GM20431 (cell line): ENCODE data around the gene PIK3IP1.

Experiments used
- in situ Hi-C: fragments of 300-500 bp; cut with MseI, MboI; formaldehyde crosslinking; loops from one replicate; pipeline ENCODE4 v1.15.0; 2020; ENCODE audit warnings: low sequenced_read_pairs; ENCODE audit not compliant: unreplicated experiment

PIK3IP1 gene

DNA sequence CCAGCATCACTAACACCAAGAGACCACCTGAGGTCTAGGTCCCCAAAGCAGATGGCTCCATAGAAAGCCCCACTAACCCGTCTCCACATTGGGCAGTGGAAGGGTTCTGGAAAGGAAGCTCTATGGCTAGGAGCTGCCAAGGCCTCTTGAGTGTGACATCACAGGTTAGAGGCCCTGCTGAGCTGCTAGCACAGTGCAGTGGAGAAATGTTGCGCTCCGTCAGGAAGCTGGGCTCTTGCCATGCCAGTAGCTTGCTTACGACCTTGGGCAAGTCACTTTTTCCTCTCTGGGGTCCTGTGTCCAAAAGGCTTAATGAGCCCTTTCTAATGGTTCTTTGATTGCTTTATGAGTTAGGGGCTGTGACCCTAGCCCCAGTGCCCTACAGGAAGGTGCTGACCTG is 10.6 kb downstream of the PIK3IP1 start:
- in situ Hi-C loops: no loop called here

DNA sequence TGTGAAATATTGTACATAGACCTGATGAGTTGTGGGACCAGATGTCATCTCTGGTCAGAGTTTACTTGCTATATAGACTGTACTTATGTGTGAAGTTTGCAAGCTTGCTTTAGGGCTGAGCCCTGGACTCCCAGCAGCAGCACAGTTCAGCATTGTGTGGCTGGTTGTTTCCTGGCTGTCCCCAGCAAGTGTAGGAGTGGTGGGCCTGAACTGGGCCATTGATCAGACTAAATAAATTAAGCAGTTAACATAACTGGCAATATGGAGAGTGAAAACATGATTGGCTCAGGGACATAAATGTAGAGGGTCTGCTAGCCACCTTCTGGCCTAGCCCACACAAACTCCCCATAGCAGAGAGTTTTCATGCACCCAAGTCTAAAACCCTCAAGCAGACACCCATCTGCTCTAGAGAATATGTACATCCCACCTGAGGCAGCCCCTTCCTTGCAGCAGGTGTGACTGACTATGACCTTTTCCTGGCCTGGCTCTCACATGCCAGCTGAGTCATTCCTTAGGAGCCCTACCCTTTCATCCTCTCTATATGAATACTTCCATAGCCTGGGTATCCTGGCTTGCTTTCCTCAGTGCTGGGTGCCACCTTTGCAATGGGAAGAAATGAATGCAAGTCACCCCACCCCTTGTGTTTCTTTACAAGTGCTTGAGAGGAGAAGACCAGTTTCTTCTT is 12.3 kb downstream of the PIK3IP1 start:
- in situ Hi-C loops: no loop called here

DNA sequence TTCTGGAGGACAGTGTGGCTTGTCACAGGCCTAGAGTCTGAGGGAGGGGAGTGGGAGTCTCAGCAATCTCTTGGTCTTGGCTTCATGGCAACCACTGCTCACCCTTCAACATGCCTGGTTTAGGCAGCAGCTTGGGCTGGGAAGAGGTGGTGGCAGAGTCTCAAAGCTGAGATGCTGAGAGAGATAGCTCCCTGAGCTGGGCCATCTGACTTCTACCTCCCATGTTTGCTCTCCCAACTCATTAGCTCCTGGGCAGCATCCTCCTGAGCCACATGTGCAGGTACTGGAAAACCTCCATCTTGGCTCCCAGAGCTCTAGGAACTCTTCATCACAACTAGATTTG is 13.0 kb downstream of the PIK3IP1 start:
- in situ Hi-C loops: no loop called here

DNA sequence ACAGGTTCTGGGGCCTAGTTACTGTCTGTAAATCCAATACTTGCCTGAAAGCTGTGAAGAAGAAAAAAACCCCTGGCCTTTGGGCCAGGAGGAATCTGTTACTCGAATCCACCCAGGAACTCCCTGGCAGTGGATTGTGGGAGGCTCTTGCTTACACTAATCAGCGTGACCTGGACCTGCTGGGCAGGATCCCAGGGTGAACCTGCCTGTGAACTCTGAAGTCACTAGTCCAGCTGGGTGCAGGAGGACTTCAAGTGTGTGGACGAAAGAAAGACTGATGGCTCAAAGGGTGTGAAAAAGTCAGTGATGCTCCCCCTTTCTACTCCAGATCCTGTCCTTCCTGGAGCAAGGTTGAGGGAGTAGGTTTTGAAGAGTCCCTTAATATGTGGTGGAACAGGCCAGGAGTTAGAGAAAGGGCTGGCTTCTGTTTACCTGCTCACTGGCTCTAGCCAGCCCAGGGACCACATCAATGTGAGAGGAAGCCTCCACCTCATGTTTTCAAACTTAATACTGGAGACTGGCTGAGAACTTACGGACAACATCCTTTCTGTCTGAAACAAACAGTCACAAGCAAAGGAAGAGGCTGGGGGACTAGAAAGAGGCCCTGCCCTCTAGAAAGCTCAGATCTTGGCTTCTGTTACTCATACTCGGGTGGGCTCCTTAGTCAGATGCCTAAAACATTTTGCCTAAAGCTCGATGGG is 13.5 kb downstream of the PIK3IP1 start:
- in situ Hi-C loops: no loop called here

DNA sequence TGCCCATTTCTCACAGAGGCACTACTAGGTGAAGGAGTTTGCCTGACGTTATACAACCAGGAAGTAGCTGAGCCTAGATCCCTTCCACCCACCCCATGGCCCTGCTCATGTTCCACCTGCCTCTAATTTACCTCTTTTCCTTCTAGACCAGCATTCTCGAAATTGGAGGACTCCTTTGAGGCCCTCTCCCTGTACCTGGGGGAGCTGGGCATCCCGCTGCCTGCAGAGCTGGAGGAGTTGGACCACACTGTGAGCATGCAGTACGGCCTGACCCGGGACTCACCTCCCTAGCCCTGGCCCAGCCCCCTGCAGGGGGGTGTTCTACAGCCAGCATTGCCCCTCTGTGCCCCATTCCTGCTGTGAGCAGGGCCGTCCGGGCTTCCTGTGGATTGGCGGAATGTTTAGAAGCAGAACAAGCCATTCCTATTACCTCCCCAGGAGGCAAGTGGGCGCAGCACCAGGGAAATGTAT is 14.1 kb downstream of the PIK3IP1 start:
- in situ Hi-C loops: no loop called here

DNA sequence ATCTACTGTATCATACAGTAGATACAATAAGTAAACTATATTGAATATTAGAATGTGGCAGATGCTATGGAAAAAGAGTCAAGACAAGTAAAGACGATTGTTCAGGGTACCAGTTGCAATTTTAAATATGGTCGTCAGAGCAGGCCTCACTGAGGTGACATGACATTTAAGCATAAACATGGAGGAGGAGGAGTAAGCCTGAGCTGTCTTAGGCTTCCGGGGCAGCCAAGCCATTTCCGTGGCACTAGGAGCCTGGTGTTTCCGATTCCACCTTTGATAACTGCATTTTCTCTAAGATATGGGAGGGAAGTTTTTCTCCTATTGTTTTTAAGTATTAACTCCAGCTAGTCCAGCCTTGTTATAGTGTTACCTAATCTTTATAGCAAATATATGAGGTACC is 14.5 kb downstream of the PIK3IP1 start:
- in situ Hi-C loops: no loop called here

DNA sequence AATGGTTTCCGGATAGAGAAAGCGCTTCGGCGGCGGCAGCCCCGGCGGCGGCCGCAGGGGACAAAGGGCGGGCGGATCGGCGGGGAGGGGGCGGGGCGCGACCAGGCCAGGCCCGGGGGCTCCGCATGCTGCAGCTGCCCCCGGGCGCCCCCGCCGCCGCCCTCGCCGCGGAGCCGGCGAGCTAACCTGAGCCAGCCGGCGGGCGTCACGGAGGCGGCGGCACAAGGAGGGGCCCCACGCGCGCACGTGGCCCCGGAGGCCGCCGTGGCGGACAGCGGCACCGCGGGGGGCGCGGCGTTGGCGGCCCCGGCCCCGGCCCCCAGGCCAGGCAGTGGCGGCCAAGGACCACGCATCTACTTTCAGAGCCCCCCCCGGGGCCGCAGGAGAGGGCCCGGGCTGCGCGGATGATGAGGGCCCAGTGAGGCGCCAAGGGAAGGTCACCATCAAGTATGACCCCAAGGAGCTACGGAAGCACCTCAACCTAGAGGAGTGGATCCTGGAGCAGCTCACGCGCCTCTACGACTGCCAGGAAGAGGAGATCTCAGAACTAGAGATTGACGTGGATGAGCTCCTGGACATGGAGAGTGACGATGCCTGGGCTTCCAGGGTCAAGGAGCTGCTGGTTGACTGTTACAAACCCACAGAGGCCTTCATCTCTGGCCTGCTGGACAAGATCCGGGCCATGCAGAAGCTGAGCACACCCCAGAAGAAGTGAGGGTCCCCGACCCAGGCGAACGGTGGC is 15.7 kb downstream of the PIK3IP1 start:
- in situ Hi-C loops: no loop called here

DNA sequence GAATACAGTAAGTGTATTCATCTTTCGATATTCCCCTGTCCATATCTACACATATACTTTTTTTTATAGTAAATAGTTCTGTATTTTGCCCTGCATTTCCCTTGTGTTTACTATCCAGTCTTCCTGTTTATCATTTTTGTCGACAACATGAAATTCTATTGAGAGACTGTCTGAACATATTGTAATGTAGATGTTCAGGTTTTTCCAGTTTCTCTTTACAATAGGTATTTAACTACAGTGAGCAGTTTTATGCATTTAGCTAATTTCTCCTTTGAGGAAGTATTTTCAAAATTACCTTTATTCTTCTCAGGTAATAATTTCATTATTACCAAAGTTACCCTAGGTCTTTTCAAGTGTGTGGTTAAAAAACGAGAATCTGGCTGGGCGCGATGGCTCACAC is 16.7 kb downstream of the PIK3IP1 start:
- in situ Hi-C loops: no loop called here

DNA sequence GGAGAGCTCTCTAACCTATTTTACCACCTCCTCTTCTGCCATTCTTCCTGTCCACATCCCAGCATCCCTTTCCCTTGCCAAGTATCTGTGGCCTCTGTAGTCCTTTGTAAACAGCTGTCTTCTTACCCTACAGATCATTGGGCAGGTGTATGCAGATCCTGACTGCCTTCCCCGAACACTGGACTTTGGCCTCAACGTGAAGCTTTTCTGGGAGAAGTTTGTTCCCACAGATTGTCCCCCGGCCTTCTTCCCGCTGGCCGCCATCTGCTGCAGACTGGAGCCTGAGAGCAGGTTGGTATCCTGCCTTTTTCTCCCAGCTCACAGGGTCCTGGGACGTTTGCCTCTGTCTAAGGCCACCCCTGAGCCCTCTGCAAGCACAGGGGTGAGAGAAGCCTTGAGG is 17.3 kb downstream of the PIK3IP1 start:
- in situ Hi-C loops: no loop called here

DNA sequence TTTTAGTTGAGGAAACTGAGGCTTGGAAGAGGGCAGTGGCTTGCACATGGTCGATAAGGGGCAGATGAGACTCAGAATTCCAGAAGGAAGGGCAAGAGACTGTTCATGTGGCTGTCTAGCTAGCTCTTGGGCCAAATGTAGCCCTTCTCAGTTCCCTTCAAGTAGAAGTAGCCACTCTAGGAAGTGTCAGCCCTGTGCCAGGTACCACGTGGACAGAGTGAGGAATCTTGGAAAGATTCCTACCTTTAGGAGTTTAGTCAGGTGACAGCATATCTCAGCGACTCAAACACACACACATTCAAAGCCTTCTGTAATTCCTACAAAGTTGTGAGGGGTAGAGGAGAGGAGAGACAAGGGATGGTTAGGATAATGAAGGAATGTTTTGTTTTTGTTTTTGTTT is 18.3 kb downstream of the PIK3IP1 start:
- in situ Hi-C loops: no loop called here

DNA sequence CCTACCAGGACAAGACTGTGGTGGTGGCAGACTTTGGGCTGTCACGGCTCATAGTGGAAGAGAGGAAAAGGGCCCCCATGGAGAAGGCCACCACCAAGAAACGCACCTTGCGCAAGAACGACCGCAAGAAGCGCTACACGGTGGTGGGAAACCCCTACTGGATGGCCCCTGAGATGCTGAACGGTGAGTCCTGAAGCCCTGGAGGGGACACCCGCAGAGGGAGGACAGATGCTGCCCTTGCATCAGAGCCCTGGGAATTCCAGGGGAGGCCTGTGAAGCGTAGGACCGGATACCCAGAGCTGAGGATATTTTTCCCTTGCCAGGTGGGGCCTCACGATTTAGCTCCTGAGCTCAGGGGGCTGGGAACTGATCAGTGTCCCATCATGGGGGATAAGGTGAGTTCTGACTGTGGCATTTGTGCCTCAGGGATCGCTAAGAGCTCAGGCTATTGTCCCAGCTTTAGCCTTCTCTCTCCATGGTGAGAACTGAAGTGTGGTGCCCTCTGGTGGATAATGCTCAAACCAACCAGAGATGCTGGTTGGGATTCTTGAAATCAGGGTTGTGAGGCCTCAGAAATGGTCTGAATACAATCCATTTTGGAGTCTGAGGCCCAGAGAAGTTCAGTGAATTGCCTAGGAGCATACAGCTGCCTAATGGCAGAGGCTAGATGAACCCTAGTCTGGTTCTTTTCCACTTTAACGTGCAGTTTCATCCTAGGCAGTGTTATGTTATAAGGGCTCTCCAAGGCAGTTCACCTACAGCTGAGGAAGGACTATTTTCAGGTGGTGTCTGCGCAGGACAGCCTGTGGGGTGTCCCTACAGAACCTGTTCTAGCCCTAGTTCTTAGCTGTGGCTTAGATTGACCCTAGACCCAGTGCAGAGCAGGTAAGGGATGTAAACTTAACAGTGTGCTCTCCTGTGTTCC is 19.5 kb downstream of the PIK3IP1 start:
- in situ Hi-C loops: no loop called here

DNA sequence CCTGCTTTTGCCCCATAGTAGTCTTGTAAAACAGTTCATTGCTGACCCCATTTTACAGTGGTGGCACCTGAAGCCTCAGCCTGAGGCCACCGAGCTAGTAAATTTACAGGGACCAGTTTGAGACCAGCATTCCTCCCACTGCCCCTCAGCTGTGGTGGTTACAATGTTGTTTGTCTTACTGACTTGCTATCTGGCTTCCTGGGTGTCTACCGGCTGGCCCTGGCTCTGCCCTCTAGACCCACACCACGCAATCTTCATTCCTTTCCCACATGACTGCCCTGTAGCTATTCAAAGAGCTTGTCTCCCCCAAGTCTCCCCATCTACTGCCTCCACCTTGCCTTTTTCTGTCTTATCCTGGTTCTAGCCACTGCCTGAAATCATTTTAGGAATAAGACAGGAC is 20.8 kb downstream of the PIK3IP1 start:
- in situ Hi-C loops: no loop called here

DNA sequence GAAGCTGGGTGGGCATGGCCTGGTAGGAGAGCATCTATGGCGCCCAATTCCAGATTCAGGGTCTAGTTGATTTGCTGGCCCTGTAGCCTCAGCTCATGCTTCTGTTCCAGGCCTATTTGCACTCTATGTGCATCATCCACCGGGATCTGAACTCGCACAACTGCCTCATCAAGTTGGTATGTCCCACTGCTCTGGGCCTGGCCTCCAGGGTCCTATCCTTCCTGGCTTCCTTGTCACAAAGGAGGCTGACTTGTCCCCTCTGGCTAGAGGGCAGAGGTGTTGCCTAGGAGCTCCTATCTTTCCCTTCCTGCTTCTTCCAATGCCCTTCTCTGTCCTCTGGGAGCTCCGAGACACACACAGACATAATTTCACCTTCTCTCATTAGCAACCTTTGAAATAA is 21.3 kb downstream of the PIK3IP1 start:
- in situ Hi-C loops: no loop called here

DNA sequence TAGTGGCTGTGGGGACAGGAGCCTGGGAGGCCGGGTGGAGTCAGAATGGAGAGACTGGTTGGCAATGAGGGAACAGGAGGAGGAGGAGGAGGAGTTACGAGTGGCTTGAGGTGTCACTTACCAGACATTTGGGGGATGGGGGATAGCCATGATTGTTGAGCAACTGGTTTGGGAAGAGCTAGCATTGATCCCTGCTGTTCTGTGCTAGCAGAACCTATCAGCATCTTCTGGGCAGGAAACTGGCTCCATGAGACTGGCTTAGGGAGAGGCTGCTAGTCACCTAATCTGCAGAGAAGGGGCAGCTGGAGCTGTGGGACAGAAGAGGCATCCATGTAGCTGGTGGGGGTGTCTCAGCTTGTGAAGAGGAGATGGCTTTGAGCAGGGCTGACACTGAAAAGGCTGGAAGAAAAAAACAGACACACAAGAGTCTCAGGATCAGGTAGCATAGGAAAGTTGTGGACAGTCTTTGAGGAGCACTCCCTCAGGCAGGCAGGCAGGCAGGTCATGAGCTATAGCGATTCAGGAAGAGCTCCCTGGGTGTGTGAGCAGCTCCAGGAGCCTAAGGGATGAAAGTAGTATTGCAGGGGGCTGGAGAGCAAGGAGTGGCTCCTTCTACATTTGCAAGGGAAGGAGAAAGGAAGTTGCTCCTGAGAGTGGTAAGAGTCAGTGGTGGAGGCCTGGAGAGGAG is 22.3 kb downstream of the PIK3IP1 start:
- in situ Hi-C loops: no loop called here

DNA sequence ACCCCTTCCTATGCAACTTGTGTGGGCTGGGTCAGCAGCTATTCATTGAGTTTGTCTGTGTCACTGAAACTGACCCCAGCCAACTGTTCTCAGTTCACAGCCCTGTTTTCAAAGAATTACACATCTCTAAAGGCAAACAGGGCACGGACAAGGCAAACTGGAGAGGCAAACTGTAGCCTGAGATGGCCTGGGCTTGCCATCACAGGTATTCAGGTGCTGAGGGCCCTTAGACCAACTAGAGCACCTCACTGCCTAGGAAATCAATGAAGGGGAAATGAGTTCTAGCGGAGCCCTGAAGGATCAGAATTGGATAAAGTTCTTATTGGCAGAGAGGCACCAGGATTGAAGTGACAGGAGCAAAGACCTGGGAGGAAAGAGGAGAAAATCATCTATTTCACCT is 24.0 kb downstream of the PIK3IP1 start:
- in situ Hi-C loops: no loop called here

DNA sequence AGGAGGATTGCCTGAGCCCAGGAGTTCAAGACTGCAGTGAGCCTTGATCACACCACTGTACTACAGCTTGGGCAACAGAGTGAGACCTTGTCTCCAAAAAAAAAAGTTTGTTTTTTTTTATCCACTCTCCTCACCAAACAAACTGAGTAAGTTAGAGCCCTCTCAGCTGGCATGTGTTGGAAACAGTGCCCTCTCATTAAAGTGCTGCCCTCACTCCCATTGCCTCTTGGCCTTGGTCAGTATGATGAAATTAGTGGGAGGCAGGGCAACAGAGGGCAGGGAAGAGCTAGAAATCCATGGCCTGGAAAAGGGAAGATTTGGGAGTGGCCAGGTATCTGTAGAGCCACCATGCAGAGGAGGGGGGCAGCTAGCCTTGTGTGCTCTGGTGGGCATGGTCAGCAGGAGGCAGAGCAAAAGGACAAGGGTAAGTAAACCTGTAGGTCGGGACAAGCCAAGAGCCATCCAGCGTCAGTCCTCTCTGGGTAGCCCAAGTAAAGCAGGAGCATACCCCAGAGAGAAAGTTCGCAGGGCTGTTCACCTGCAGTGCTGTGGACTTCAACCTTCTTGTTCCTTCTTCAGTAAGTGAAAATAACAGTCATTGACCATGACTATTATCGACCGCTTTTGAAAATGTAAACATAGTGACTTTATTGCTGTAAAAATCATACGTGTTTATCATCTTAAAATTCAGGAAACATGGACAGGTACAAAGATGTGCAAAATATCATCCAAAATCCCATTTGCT is 28.2 kb downstream of the PIK3IP1 start:
- in situ Hi-C loops: no loop called here

DNA sequence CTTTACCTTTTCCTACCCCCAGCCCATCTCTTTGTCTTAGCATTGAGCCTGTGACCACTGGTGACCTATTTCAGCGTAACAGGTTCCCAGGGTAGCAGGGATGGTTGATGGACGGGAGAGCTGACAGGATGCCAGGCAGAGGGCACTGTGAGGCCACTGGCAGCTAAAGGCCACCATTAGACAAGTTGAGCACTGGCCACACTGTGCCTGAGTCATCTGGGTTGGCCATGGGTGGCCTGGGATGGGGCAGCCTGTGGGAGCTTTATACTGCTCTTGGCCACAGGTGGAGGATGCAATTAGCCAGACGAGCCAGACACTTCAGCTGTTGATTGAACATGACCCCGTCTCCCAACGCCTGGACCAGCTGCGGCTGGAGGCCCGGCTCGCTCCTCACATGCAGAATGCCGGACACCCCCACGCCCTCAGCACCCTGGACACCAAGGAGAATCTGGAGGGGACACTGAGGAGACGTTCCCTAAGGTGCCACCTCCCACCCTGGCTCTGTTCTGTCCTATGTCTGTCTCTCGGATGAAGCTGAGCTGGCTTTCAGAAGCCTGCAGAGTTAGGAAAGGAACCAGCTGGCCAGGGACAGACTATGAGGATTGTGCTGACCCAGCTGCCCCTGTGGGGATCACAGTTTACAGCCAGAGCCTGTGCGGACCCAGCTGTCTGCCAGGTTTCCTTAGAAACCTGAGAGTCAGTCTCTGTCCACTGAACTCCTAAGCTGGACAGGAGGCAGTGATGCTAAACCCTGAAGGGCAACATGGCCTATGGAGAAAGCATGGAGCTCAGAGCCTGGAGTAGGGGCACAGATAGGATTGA is 29.8 kb downstream of the PIK3IP1 start:
- in situ Hi-C loops: no loop called here

DNA sequence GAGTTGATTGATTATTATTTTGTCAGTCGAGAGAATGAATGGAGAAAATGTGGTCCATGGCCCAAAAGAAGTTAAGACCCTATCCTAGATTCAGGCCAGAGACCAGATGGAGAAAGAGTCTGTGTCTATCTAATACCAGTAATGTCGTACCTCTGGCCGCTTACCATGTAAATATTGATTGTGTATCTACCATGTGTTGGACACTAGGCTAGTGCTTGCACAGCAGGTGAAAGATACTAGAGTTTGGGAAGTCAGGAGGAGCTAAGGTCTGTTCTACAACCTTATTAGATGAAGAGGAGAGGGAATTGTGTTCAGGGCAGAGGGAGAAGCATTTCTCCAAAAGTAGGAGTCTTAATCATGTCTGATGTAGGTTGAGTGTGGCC is 31.8 kb downstream of the PIK3IP1 start:
- in situ Hi-C loops: no loop called here
